DMS114 treated with DMSO at 0.1 percent for 48 hours (cell line): ENCODE results near the gene ZNF222.

ENCODE experiments used
- DNase-seq: peaks from one replicate; lab custom pipeline; 2025; ENCODE audit not compliant: unreplicated experiment; lab: John Stamatoyannopoulos, UW

The ZNF222 gene

GRCh38 chr19:44051650-44052402 is 26.6 kb downstream of the ZNF222 start, which contains the start of gene ZNF223:
Gene ZNF223, plus strand, starts transcription at chr19:44052036. Its CDS starts 3,141 bp downstream, at chr19:44055177.
- DNase-seq: peak; percentile 86

DNA sequence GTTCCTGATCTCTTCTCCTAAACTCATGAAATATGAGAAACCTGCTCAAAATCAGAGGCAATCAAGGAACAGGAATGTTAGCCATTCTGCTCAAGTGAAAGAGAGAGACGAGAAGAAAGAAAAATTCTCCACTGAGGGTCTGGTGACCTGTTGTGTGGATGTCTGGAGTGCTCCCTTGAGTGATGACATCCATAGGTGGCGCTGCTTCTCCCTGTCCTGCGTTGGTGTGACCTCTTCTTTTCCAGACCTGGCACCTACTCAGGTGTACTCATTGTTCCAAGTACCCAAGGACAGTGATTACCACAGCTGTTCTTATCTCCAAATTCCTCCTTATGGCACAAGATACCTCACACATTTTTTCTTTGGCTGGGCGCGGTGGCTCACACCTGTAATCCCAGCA is 30.7 kb downstream of the ZNF222 start:
- no peak for DNase-seq

DNA sequence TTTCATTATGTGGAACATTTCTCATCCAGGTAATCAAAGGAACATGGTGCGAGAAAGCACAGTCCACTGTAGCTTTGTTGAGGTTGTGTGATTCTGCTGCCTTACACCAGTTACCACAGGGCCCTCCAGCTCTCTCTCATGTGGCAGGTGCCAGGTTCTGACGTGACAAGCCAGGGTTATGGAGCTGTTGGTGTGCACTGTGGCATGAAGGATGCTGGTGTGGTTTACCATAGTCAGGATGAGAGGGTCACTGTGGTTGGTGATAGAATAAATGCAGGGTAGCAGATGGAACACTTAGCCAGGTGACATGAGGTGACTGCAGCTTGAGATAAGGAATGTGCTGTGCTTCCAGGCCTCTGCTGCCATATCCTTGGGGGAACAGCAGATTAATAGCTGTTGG is 34.0 kb downstream of the ZNF222 start:
- no peak for DNase-seq

GRCh38 chr19:44061038-44061437 is 35.9 kb downstream of the ZNF222 start:
- DNase-seq: no peak

GRCh38 chr19:44066305-44066704 is 41.1 kb downstream of the ZNF222 start:
- no peak for DNase-seq

- no peak for DNase-seq
Observed at GRCh38 chr19:44069415-44069814, 44.2 kb downstream of the ZNF222 start.

- peak; percentile 76 for DNase-seq
Observed at GRCh38 chr19:44071824-44072542, 46.8 kb downstream of the ZNF222 start, which contains the start of gene ZNF284. Gene ZNF284, plus strand, starts transcription at chr19:44072159. Its CDS starts 4,231 bp downstream, at chr19:44076390.

DNA sequence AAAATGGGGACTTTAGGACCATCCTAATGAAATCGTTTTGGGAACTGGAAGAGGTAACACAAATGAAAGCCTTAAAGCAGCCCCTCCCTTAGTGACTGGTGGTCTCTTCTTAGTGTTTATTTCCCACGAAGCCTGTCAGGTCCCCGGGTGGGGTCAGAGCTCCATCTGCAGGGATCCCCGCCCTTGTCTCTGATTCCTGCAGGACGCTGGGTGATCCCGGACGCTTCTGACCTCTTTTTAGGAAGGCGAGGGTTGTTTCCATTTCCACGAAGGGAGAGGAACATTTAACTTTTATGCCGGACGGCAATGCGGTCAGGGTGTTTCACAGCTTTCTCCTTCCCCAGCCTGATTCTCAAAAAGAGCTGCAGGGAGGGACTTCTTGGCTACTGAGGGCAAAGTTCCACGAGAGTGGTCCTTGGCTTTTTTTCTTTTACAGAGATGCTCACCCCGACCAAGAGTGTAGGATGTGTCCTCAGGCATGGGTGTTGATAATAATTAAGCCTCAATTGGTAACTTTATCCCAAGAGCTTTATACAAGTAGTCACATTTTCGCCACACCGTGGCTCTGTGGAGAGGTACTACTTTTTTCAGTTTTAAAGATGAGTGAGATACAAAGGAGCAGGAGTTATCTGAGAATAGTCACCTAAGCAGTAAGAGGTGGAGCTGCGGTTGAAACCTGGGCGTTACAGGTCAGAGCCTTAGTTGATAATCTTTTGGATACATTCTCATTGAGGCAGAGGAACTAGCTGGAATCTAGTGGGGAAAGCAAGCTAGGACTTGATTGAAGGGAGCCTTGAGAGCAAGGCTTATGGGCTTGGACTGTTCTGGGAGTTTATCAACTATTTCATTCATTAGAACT is 47.6 kb downstream of the ZNF222 start:
- no peak for DNase-seq

DNA sequence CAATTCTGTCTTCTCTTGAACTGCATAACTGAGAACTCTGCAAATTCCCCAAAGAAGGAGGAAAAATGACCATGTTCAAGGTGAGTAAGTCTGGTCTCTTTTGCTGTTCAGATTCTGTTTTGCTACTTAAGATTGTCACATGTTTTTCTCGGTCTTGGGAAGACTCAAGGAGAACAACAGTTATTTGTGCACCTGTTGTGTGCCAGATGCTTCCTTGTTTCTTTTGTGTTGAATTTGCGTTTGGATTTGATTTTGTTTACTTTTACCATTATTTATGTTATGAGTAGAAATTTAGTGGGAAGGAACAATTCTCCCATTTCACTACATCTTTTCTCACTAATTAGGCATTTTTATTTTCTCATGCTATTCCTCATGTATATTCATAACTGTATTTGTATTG is 51.1 kb downstream of the ZNF222 start:
- no peak for DNase-seq
